ENCODE results near the gene FBN1.

DNA sequence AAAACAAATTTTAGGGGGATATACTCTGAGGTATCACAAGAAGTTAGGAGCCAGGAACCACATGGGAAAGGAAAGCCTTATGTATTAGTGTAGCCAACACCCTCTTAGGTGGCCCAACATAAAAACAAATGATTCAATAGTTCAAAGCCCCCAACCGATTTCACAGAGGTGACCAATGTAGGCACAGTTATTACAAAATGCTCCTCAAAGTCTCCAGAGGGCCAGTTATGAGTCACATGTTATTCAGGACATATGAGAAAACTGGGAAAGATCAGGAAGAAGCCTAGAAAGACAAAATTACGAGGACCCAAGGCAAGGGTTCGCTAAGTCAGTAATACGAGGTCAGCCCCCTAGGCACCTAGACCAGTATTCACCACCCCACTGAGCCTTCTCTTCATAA is 29.9 kb upstream of the FBN1 start:
- TF ChIP-seq, protein P1, sequence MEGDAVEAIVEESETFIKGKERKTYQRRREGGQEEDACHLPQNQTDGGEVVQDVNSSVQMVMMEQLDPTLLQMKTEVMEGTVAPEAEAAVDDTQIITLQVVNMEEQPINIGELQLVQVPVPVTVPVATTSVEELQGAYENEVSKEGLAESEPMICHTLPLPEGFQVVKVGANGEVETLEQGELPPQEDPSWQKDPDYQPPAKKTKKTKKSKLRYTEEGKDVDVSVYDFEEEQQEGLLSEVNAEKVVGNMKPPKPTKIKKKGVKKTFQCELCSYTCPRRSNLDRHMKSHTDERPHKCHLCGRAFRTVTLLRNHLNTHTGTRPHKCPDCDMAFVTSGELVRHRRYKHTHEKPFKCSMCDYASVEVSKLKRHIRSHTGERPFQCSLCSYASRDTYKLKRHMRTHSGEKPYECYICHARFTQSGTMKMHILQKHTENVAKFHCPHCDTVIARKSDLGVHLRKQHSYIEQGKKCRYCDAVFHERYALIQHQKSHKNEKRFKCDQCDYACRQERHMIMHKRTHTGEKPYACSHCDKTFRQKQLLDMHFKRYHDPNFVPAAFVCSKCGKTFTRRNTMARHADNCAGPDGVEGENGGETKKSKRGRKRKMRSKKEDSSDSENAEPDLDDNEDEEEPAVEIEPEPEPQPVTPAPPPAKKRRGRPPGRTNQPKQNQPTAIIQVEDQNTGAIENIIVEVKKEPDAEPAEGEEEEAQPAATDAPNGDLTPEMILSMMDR (IDR thresholded peaks at IDR 0.05): no peak
- TF ChIP-seq POLR2A (IDR thresholded peaks at IDR 0.05): no peak
